Memory B cell (primary cell): Measurements from ENCODE around the gene HSD17B2.

ENCODE experiments used
- ATAC-seq: fragments of 150-1000 bp; cut with Tn5 transposase; 2 replicates; pipeline ENCODE4 v1.10.0; 2021; ENCODE audit warnings: low read depth, mild to moderate bottlenecking, moderate library complexity
- DNase-seq, 2 donors: peaks; one replicate each; pipeline ENCODE4 v3.0.0; 2022; ENCODE audit warnings: low spot score in 2 of 2
- H3K27ac Mint-ChIP-seq: one replicate; pipeline ENCODE4 v1.8.0; 2022; ENCODE audit warnings: mild to moderate bottlenecking, moderate library complexity, mixed read lengths
- H3K27me3 Mint-ChIP-seq: one replicate; pipeline ENCODE4 v1.8.0; 2022; ENCODE audit warnings: mixed read lengths
- H3K36me3 Mint-ChIP-seq: one replicate; pipeline ENCODE4 v1.8.0; 2022; ENCODE audit warnings: mild to moderate bottlenecking, mixed read lengths
- H3K4me1 Mint-ChIP-seq: one replicate; pipeline ENCODE4 v1.8.0; 2022; ENCODE audit warnings: mixed read lengths
- H3K4me3 Mint-ChIP-seq: one replicate; pipeline ENCODE4 v1.8.0; 2022; ENCODE audit warnings: mild to moderate bottlenecking, moderate library complexity, mixed read lengths
- H3K9me3 Mint-ChIP-seq: one replicate; pipeline ENCODE4 v1.8.0; 2022; ENCODE audit warnings: mixed read lengths

HSD17B2 gene

DNA sequence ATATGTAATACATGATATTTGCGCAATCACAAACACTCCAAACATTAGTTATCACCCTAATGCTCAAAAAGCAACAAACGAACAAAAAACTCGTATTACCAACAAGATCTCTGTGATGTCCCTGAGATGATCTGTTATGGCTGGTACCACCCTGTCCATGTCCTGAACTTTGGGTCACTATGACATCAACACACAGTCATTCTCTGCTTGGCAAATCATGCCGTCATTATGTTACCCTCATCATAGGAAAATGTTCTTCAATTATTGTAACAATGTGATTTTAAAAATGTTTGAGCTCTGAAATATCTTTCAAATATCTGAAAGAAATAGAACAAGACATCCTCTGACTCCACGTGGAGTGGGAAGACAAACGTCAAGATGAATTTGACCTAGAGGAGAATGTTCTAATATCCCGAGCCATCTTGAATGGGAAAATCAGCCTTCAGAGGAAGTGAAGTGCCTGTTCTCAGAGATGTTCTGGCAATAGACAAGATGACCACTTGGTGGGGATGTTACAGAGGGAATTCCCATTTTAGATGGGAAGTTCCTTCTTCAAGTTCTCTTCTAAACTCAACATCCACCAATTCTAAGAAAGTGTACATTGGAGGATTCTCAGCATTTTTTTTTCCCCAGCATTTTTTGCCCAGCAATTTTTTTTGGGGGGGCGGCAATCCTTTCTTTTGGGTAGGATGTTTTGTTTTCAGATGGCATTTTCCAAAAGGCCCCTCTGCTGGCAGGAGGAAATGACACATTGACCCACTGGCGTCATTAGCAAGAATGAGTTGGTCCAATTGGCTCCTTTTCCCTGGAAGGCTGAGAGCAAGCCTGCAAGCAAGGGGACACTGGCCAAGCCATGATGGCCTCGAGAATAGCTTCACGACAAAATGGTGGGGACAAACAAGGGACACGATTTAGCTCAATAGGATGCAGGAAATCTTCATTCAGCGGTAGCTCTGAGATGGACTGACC, 3.7 kb upstream of the HSD17B2 start:
- Mint-ChIP-seq H3K9me3 (no peaks in the 10 kb centered on the region), H3K27ac (no peak overlapping the region), H3K36me3 (no peaks in the 10 kb centered on the region), H3K4me1 (no peaks in the 10 kb centered on the region), H3K4me3 (no peak overlapping the region), H3K27me3 (peaks cover 15% of the 10 kb centered on the region)
- ATAC-seq (no peak), DNase-seq (no peak)

DNA sequence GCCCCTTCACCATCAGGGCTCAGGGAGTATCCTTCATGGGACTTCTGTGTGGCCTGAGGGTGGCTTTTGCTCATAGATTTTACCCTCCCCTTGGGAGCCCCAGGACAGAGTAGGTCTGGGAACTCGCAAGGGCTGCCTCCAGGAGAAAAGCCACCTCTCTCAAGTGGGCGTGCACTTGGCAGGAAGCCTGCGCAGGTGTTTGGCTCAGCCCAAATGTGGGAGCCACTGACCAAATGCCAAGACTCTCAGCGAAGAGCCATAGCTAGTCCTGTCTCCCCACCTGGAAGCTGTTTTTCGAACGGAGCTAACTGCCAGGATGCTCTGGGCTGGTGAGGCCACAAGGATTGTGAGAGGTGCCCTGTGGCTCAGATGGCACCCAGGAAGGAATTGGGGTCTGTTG, 2.0 kb upstream of the HSD17B2 start:
- no peaks in the 10 kb centered on the region for H3K9me3 Mint-ChIP-seq
- H3K27me3 Mint-ChIP-seq: peaks cover 15% of the 10 kb centered on the region
- no peak overlapping the region for H3K4me3 Mint-ChIP-seq
- no peaks in the 10 kb centered on the region for H3K4me1 Mint-ChIP-seq
- H3K27ac Mint-ChIP-seq: no peak overlapping the region
- DNase-seq (no peak), ATAC-seq (no peak)
- H3K36me3 Mint-ChIP-seq: no peaks in the 10 kb centered on the region

DNA sequence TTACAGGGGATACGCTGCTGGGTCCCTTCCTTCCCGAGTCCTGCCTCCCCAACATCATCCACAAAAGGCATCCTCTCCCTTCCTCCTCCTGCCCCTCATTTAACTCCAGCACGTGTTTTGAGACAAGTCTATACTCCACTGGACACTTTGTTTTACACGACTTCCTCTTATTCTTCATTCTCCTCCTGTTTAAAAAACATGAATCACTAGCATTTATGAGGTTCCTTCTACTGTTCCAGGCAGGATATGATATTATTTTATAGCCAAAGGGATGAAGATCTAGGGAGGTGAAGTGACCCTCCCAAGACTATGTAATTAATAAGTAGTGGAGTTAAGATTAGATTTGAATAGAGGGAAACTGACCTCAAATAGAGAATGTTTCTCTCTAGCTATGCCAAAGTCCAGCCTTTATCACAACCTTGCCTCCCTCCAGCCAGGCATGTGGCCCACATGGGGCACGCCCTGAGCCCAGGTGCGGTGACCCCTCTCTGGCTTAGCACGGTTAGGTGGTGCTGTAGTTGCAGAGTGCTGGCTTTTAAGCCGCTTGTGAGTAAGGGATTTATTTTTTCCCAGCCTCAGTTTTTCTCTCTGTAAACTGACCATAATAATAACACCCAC, 1.3 kb upstream of the HSD17B2 start:
- Mint-ChIP-seq H3K4me1 (no peaks in the 10 kb centered on the region), H3K9me3 (no peaks in the 10 kb centered on the region), H3K36me3 (no peaks in the 10 kb centered on the region), H3K4me3 (no peak overlapping the region), H3K27ac (no peak overlapping the region), H3K27me3 (peaks cover 19% of the 10 kb centered on the region)
- DNase-seq (no peak), ATAC-seq (no peak)

DNA sequence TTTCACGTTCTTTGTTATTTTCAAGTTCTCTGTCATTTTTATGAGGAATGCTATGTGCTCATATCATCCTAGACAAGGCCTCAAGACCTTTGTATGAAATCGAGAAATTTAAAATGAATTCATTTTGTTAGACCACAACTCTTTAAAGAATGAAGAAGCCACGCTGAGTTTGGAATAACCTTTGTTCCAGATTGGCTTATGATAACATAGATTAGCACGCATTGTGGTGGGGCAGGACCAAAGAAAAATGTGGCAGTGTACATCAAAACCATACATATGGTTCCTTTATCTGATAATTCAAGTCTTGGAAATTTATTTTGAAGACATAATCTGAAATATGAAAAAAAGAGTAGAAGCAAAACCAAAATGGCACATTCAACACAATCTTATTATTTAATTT, 2.2 kb downstream of the HSD17B2 start:
- ATAC-seq (no peak), DNase-seq (no peak)
- no peaks in the 10 kb centered on the region for H3K4me1 Mint-ChIP-seq
- peaks cover 24% of the 10 kb centered on the region for H3K27me3 Mint-ChIP-seq
- no peak overlapping the region for H3K4me3 Mint-ChIP-seq
- H3K9me3 Mint-ChIP-seq: no peaks in the 10 kb centered on the region
- no peaks in the 10 kb centered on the region for H3K36me3 Mint-ChIP-seq
- no peak overlapping the region for H3K27ac Mint-ChIP-seq

DNA sequence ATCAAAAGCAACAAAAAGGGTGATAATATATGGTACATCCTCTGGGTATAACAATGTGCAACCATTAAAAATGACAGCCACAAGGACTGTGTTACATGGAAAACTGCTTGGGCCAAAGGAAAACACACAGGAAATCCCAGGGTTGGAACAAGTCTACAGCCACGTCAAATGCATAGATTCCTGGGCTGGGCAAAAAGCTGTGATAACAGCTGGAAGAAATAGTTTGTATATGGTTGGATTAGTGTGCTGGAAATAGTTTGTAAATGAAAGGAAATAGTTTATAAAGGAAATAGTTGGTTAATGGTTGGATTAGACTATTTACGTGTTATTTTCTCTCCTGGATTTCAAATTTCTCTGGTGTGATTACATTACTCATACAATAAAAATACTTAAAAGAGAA, 2.6 kb downstream of the HSD17B2 start:
- ATAC-seq (no peak), DNase-seq (no peak)
- no peaks in the 10 kb centered on the region for H3K4me1 Mint-ChIP-seq
- no peak overlapping the region for H3K4me3 Mint-ChIP-seq
- no peaks in the 10 kb centered on the region for H3K36me3 Mint-ChIP-seq
- peaks cover 20% of the 10 kb centered on the region for H3K27me3 Mint-ChIP-seq
- H3K9me3 Mint-ChIP-seq: no peaks in the 10 kb centered on the region
- no peak overlapping the region for H3K27ac Mint-ChIP-seq

DNA sequence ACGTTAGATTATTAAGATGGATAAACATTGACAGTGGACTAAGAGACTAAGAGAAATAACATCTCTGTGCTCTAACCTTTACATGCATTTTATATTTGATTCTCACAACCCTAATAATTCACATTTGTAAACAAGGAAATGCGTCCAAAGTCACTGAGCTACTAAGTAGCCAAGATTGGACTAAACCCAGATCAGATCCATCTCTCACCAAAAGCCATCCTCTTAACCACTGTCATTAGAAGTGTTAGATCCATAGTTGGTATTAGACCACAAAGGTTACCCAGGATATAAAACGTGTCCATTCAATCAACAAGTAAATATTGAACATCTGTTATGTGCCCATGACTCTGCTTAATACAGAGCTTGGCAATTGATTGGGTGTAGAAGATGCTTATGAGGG, 5.2 kb downstream of the HSD17B2 start:
- Mint-ChIP-seq H3K36me3 (no peaks in the 10 kb centered on the region), H3K27ac (no peak overlapping the region), H3K9me3 (no peaks in the 10 kb centered on the region), H3K4me3 (no peak overlapping the region), H3K4me1 (no peaks in the 10 kb centered on the region), H3K27me3 (peaks cover 11% of the 10 kb centered on the region)
- no peak for ATAC-seq
- no peak for DNase-seq

DNA sequence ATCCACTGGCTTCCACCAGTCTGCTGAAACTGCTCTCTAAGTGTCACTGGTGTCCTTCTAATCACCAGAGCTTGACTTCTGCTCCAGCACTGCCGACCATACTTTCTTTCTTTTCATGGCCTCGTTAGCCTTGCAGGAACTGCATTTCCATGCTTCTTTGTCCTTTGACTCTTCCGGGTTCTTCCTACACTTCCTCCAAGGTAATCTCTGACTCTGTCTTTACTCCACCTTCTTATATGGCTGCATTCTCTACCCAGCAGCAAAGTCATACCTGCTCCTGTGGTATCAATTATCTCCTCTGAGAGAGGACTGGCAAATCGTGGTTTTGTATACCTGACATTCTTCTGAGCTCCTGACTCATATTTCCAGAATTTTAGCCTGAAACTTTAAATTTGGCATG, 6.5 kb downstream of the HSD17B2 start:
- DNase-seq: no peak
- Mint-ChIP-seq H3K27ac (no peak overlapping the region), H3K4me1 (no peaks in the 10 kb centered on the region), H3K4me3 (no peak overlapping the region), H3K9me3 (no peaks in the 10 kb centered on the region), H3K27me3 (peaks cover 10% of the 10 kb centered on the region), H3K36me3 (no peaks in the 10 kb centered on the region)
- no peak for ATAC-seq

DNA sequence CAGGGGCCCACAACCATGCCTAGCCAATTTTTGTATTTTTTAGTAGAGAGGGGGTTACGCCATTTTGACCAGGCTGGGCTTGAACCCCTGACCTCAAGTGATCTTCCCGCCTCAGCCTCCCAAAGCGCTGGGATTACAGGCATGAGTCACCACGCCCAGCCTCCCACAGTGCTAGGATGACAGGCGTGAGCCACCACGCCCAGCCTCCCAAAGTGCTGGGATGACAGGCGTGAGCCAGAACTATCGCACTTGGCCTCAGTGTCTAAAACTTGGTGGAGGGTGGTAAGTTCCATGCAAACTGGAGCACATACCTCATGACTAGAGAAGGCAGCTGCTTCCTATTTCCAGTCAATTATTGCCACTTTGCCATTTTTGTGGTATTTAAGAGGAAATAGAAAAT, 7.1 kb downstream of the HSD17B2 start:
- no peaks in the 10 kb centered on the region for H3K9me3 Mint-ChIP-seq
- H3K27me3 Mint-ChIP-seq: peaks cover 11% of the 10 kb centered on the region
- ATAC-seq: no peak
- H3K36me3 Mint-ChIP-seq: no peaks in the 10 kb centered on the region
- H3K4me3 Mint-ChIP-seq: no peak overlapping the region
- DNase-seq: no peak
- H3K27ac Mint-ChIP-seq: no peak overlapping the region
- H3K4me1 Mint-ChIP-seq: no peaks in the 10 kb centered on the region

DNA sequence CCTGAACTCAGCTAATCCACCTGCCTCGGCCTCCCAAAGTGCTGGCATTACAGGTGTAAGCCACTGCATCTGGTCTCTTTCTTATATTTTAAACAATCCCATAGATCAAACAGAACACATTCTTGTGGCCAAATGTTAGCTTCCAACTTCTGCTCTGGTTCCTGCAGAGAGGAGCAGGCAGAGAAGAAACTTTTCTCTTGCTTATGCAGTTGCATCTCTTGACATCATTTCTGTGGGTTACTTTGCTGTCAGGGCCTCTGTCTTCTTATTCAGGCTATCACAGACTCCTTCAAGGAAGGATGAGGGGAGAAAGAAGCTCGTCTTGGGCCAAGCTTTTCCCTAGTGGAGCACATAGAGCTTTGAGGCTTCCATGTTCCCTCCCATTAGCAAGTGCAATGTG, 7.8 kb downstream of the HSD17B2 start:
- Mint-ChIP-seq H3K4me3 (no peak overlapping the region), H3K27me3 (peaks cover 16% of the 10 kb centered on the region), H3K4me1 (no peaks in the 10 kb centered on the region), H3K36me3 (no peaks in the 10 kb centered on the region), H3K9me3 (no peaks in the 10 kb centered on the region), H3K27ac (no peak overlapping the region)
- DNase-seq: no peak
- ATAC-seq: no peak

DNA sequence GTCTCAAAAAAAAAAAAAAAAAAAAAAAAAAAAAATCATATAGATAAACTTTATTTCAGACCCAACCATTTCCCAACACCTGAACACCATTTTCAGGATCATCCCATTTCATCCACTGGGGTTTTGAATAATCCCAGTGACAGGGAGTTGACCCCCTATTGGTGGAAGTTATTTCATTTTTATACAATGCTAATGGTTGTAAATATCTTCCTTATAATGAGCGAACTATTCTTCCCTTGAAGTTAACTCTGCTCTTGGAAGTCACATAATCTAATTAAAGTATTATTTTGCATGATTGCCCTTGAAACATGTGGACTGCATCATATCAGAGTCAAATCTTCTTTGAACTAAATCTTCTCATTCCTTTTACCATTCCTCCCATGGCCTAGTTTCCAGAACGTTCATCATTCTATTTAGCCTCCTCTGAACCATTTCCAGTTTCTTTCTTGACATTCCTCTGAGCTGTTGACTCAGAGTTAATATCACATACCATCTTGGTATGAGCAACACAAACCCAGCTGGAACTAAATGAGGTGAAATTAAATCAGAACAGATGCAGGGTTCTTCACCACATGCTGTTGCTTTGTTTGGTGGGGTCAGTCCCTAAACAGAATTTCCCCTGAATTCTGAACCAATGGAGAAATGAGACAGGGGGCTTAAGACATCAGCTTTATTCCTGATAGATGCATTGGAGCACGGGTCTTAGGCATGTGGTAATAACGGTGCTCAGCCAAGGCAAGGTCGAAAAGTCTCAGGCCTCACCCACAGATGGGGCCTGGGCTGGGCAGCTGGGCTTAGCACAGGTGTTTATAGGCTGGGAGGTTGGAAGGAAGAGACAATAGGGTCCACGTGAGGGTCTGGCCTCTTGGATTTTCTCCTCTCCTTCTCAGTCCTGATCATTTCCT, 8.9 kb downstream of the HSD17B2 start:
- no peak overlapping the region for H3K4me3 Mint-ChIP-seq
- no peaks in the 10 kb centered on the region for H3K4me1 Mint-ChIP-seq
- H3K27me3 Mint-ChIP-seq: peaks cover 18% of the 10 kb centered on the region
- no peaks in the 10 kb centered on the region for H3K36me3 Mint-ChIP-seq
- DNase-seq: no peak
- H3K9me3 Mint-ChIP-seq: no peaks in the 10 kb centered on the region
- no peak overlapping the region for H3K27ac Mint-ChIP-seq
- no peak for ATAC-seq

DNA sequence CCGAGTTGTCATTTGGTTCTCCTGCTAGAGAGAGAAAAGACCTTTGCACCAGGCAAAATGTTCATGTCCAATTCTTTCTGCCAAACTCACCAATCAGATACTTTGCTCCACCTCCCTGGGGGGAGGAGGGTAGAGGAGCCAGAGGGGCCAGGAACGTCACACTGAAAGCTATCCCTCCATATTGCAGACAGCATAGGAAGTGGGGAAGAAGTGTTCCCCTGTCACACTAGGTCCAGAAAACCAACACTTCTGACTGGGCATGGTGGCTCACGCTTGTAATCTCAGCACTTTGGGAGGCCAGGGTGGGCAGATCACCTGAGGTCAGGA, 9.5 kb downstream of the HSD17B2 start:
- DNase-seq (no peak), ATAC-seq (no peak)
- H3K9me3 Mint-ChIP-seq: no peaks in the 10 kb centered on the region
- no peaks in the 10 kb centered on the region for H3K4me1 Mint-ChIP-seq
- no peak overlapping the region for H3K4me3 Mint-ChIP-seq
- H3K27me3 Mint-ChIP-seq: peaks cover 14% of the 10 kb centered on the region
- no peaks in the 10 kb centered on the region for H3K36me3 Mint-ChIP-seq
- no peak overlapping the region for H3K27ac Mint-ChIP-seq

DNA sequence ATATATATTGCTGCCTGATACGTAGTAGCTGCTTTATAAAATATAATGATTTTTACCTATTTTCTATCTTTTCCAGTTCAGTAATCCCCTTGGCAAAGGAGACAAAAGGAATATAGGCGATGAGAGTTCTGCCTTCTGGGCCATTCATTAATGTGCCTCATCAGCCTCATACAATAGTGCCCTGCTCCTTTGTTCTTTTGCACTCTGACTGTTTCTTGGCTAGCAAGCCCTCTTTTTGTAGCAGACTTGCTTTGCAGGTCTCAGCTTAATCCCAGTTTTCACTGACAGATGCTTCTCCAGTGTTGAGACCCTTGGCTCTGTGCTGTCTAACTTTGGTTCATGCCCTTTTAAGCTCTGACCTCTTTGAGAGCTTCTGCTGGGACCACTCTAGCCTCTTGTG, 10.4 kb downstream of the HSD17B2 start:
- ATAC-seq: no peak
- Mint-ChIP-seq H3K4me1 (no peaks in the 10 kb centered on the region), H3K9me3 (no peaks in the 10 kb centered on the region), H3K36me3 (no peaks in the 10 kb centered on the region), H3K27me3 (peaks cover 15% of the 10 kb centered on the region), H3K27ac (no peak overlapping the region), H3K4me3 (no peak overlapping the region)
- no peak for DNase-seq

DNA sequence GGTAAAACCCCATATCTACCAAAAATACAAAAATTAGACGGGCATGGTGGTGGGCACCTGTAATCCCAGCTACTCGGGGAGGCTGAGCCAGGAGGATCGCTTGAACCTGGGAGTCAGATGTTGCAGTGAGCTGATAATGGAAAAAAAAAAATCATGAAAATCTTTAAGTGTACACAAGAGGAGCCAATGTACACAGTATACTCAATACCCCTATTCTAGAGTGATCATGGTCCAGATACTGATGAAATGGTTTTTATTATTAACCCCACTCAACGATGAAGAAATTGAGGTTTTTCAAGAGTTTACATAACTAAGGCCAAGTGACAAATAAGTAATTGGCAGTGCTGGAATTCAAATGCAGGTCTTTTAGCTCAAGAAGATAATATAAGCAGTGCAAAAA, 11.5 kb downstream of the HSD17B2 start:
- no peaks in the 10 kb centered on the region for H3K4me1 Mint-ChIP-seq
- no peak overlapping the region for H3K4me3 Mint-ChIP-seq
- H3K36me3 Mint-ChIP-seq: no peaks in the 10 kb centered on the region
- H3K27ac Mint-ChIP-seq: no peak overlapping the region
- H3K27me3 Mint-ChIP-seq: peaks cover 17% of the 10 kb centered on the region
- no peak for ATAC-seq
- DNase-seq: no peak
- no peaks in the 10 kb centered on the region for H3K9me3 Mint-ChIP-seq

DNA sequence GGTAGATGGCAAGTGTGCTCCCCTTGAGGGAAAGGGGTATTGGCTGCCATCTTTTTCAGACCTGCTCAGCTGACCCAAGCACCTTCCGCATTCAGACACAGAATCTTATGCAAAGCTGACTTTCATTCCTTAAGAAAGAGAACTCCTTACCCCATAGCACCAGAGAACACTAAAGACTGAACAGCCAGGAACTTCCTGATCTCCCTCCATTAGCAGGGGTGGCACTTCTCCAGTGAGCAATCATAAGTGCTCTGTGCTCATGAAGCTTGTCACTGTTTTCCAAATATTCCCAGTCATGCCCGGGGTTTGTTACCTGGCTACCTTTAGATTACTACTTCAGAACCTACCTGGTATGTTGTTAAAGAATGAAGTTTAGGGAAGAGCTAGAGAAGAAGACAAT, 11.9 kb downstream of the HSD17B2 start:
- Mint-ChIP-seq H3K9me3 (no peaks in the 10 kb centered on the region), H3K36me3 (no peaks in the 10 kb centered on the region), H3K4me1 (no peaks in the 10 kb centered on the region), H3K27me3 (peaks cover 18% of the 10 kb centered on the region), H3K4me3 (no peak overlapping the region), H3K27ac (no peak overlapping the region)
- no peak for DNase-seq
- ATAC-seq: no peak
